GM08714 (cell line): ENCODE data around the gene OSBPL8.

ENCODE experiments used
- H3K4me3 ChIP-seq: fragments of 200-500 bp; sonication (Bioruptor generic); 2 replicates; pipeline ENCODE4 v1.5.1; 2014; ENCODE audit warnings: mild to moderate bottlenecking, low read length, inconsistent platforms
- ZNF274 ChIP-seq: IDR thresholded peaks from 2 replicates; pipeline ENCODE4 v1.6.1; 2012; ENCODE audit warnings: mild to moderate bottlenecking, low read depth, low read length

OSBPL8 gene

DNA sequence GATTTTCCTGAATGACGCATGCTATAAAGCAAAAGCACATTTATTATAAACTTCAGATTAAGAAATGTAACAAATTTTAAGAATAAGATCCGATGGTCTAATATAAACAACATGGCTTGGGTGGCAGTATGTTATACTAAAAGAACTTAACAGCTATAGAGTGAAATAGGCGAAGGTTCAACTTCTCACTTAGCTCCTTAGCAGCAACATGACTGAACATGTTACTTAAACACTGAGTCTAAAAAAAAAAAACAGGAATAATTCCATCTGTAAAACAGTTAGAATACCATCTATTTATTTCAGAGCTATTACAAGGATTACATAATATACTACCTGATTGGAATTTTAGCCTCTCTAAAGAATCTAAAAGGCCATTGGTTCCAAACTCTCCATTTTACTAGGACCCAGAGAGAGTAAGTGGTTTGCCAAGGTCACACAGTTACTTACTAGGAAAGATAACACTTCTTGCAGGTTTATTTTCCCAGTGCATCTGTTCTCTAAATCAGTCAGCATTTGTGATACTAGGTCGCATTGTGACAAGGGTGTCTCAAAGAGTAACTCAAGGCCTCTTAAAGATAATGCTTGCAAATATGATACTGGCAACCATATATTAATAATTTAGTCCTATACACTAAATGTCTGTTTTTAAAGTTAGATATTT lies 14.8 kb downstream of the OSBPL8 start:
- H3K4me3 ChIP-seq: no peak overlapping the region
- no peak for TF ChIP-seq ZNF274

DNA sequence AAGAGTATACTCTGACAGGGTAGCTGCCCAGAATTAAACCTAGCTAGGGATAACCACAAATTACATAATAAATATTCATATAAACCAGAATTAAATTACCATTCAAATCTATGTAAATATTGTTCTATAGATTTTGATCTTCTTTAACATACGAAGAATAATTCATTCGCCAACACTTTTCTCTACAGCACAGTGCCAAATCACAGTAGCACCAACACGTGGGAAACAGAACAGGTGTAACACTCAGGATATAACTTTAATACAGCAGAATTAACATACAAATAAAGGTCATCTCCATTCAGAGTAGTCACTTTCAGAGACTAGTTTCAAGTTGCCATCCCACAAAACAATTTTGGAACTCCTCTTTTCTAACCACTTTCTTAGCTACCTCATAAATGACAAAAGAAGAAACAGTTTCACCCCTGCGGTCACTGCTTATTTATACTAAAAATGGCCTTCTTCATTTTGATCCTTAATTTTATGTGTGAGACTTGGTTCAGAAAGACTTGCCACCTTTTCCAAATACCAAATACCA lies 15.7 kb downstream of the OSBPL8 start:
- no peak for TF ChIP-seq ZNF274
- no peak overlapping the region for H3K4me3 ChIP-seq

DNA sequence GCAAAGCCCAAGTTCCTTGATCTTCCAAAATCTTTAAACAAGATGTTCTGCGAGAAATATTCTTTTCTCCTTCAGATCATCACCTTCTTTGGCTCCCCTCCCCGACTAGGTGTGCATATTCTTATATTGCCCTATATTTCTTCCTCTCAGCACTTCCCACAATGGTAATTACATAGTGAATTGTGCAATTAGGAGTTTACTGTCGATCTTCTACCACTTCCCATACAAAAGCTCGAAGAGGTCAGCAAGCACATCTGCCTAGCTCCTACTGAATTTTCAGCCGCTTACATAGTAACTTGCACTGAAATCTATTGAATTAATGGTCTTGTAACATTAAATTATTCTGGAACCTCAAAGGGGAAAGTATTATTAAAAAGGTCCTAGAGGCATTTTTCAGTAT lies 16.7 kb downstream of the OSBPL8 start:
- TF ChIP-seq ZNF274: no peak
- no peak overlapping the region for H3K4me3 ChIP-seq

DNA sequence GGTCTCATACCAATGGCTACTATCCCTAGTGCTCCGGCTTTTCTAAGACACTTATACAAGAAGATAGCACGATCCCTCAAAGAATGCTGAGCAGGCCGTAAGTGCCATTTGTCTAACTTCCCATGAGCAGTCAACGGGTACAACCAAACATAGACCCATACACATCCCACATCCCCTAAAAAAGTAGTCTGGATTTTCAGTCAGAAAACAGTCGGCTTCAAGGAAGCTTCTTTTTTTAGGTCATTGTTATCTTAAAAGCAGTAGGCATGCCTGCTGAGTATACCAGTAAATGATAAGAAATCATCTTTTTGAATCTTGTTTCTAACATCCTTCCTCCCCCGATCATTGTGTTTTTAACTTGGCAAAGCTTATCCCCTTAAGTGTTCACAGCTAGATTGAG lies 19.8 kb downstream of the OSBPL8 start:
- H3K4me3 ChIP-seq: no peak overlapping the region
- TF ChIP-seq ZNF274: no peak

DNA sequence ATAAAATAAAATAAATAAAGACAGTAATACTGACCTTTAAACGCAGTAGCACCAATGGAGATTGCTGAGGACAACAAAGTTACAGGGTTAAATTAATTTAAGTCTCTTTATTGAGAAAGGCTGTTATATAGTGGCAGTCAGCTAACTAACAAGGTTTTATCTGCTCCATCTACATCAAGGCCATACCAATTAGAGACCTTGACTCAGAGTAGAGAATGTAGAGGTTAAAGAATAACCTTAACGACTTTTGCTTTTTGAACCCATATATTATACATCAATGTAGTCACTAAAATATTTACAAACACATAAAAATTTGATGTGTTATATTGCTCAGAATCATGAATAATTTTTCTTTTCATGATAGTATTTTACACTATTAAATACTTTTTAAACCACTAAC lies 21.6 kb downstream of the OSBPL8 start:
- H3K4me3 ChIP-seq: no peak overlapping the region
- TF ChIP-seq ZNF274: no peak

DNA sequence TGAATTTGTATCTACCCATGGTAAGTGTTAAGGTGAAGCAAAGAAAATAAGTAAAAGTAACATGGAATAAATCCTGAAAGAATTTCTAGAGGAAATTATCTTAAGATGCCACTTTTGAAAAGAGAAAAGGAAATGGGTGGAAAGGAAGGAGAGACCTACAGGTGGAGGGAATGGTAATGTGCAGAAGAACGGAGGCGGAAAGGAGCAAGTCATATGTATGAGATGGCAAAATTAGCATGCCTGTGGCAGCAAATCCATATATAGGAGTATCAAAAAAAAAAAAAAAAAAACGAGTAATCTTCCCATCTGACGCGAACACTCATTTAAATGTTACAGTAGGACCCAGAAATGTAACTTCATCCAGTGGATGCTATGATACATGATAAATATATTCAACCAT lies 23.0 kb downstream of the OSBPL8 start:
- TF ChIP-seq ZNF274: no peak
- H3K4me3 ChIP-seq: no peak overlapping the region

DNA sequence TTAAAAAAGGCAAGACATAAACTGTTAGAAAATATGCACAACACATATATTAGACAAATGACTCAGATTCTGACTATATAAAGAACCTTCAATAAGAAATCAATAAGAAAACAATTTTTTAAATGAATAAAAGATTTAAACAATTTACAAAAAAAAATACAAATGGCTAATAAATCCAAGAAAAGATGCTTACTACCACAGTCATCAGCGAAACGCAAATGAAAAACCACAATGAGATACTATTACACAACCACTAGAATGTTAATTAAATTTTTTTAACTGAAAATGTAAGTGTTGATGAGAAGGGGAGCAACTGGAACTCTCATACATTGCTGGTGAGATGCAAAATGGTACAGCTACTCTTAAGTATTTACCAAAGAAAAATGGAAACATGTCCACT lies 24.4 kb downstream of the OSBPL8 start:
- TF ChIP-seq ZNF274: no peak
- H3K4me3 ChIP-seq: no peak overlapping the region

DNA sequence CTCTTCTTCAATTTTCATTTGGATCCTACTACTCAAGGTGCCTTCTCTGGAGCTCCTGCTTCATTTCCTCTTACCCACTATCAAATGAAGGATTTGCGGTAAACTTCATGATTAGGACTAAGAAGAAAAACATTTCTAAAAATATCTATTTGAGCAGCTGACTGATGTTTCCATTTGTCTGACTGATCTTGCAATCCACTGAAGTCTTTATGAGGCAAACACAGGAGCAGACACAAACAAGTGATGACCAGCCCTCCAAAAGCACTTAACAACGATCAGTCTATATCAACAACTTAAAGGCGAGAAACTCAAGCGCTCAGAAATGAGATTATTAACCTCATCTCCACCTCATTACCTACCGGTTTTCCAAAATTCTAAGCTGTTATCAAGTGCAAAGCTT lies 26.2 kb downstream of the OSBPL8 start:
- TF ChIP-seq ZNF274: no peak

DNA sequence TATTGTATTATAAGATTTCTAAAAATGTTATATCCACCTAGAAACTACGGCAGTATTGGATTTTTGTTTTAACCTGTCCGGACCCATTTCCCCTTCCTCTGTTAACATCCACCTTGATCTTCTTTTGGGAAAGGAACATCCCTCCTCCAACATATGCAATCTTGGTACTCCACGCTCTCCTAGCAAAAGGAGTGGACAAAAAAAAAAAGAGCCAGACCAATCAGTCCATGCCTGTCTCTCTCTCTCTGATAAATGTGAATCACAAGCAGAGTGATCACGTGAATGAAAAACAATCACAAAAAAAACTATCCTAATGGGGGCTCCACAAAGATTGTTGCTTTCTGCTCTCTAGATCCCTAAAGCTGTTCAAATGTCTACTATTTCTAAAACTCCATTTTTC lies 27.1 kb downstream of the OSBPL8 start:
- no peak for TF ChIP-seq ZNF274
- H3K4me3 ChIP-seq: no peak overlapping the region

More for the DNA sequence above, 26.2 kb downstream of the OSBPL8 start:
- H3K4me3 ChIP-seq: no peak overlapping the region

DNA sequence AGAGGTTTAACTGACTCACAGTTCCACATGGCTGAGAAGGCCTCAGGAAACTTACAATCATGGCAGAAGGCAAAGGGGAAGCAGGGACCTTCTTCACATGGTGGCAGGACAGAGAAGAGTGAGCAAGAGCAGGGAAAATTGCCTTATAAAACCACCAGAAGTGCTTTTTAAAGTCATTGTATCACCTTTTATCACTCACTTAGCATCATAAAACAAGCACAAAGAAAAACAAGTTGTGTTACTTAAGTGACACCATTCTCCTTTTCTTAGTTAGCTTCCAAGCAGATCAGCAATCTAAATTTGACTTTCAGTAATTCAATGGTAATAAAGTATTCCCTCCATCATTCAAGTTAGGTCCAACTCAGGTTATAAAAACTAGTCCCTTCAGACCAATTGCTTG lies 28.5 kb downstream of the OSBPL8 start:
- no peak overlapping the region for H3K4me3 ChIP-seq
- no peak for TF ChIP-seq ZNF274

DNA sequence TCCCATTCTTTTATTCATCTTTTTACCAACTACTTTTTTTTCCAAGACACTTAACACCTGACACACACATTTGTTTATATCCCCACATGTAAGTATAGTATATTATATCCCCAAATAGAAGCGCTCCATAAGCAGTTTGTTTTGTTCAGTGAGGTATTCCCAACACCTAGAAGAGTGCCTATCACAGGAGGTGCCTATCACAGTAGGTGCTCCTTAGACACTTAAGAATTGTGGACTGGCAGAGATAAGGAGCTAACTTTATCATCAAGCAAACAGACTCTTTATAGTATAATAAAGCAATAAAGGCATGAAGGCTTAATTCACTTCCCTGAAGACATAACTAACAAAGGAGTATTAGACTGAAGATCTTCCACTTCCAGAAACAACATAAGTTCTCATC lies 29.1 kb downstream of the OSBPL8 start:
- H3K4me3 ChIP-seq: no peak overlapping the region

DNA sequence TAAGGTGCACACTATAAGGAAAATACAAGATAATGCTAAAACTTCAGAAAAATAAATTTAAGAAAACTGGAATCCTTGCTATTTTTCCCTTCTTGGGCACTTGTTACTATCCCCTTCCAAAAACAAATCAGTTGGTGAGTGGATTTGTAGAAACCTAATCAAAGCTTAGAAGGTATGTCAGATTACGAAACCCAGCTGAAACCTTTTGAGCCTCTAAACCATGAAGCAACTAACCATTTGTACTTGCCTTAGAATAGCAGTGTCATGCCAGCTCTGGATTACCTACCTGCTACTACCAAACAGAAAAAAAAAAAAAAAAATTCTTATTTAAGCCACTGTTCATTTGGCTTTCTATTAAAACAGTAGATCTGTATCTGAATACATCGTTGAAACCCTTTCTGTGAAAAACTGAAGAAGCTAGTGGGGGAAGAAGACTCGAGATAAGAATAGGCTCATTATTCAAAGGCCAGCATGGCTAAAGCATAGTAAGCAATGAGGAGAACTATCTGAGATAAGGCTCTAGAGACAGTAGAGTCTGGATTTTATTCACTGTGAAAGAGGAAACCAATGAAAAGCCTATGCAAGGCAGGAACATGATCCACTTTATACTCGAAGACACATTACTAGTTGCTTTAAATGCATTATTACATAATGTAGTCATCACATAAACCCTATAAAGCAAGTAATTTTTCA lies 30.2 kb downstream of the OSBPL8 start:
- no peak overlapping the region for H3K4me3 ChIP-seq
- no peak for TF ChIP-seq ZNF274

More for the DNA sequence above, 29.1 kb downstream of the OSBPL8 start:
- TF ChIP-seq ZNF274: no peak

DNA sequence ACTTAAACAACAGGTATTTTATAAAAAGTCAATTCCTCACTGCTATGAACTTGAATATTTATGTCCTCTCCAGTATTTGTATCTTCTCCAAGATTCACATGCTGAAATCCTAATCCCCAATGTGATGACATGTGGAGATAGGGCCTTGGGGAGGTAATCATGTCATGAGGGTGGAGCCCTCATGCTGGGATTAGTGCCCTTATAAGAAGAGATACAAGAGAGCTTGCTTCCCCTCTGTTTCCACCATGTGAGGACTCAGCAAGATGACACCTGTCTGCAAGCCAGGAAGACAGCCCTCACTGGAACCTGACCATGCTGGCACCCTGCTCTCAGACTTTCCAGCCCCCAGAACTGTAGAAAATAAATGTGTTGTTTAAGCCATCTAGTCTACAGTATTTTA lies 36.2 kb downstream of the OSBPL8 start:
- TF ChIP-seq ZNF274: no peak
- no peak overlapping the region for H3K4me3 ChIP-seq

DNA sequence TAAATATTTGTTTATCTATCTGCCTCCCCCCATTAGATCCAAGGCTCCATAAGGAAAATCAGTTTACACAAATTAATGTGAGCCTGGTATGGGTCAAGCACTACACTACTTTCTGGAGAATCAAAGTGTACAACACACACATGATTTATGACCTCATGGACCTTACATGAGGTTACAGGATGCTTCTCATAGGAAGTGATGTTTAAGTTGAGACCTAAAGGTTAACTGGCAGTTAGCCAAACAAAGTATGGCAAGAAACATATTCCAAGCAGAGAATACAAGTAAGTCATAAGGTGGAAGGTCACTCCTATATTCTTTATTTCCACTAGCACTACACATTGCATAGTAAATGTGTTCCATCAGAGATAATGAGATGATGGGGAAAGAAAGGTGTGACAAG lies 39.2 kb downstream of the OSBPL8 start:
- H3K4me3 ChIP-seq: no peak overlapping the region
- TF ChIP-seq ZNF274: no peak

DNA sequence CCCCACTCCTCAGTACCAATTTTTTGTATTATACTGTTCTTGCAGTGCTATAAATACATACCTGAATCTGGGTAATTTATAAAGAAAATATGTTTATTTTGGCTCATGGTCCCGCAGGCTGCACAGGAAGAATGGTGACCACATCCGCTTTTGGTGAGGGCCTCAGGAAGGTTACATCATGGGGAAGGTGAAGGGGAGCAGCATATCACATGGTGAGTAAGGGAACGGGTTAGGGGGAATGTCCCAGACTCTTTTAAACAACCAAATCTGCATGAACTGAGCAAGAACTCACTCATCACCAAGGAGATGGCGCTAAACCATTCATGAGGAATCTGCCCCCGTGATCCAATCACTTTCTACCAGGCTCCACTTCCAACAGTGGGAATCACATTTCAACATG lies 40.0 kb downstream of the OSBPL8 start:
- H3K4me3 ChIP-seq: no peak overlapping the region
- no peak for TF ChIP-seq ZNF274
